ENCODE data around the gene WDR1. TPM values are rescaled to one million over a fixed set of nuclear protein-coding genes. Genes with fewer than 3 reads are reported as not detected.

Gene WDR1
- total RNA-seq, 1 experiment from 2014 or later: 246 TPM

- peaks cover 68% of the 10 kb centered on the region for H3K36me3 Mint-ChIP-seq (ENCODE audit: insufficient read depth, unreplicated experiment)
- TF ChIP-seq, protein P1, sequence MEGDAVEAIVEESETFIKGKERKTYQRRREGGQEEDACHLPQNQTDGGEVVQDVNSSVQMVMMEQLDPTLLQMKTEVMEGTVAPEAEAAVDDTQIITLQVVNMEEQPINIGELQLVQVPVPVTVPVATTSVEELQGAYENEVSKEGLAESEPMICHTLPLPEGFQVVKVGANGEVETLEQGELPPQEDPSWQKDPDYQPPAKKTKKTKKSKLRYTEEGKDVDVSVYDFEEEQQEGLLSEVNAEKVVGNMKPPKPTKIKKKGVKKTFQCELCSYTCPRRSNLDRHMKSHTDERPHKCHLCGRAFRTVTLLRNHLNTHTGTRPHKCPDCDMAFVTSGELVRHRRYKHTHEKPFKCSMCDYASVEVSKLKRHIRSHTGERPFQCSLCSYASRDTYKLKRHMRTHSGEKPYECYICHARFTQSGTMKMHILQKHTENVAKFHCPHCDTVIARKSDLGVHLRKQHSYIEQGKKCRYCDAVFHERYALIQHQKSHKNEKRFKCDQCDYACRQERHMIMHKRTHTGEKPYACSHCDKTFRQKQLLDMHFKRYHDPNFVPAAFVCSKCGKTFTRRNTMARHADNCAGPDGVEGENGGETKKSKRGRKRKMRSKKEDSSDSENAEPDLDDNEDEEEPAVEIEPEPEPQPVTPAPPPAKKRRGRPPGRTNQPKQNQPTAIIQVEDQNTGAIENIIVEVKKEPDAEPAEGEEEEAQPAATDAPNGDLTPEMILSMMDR (IDR thresholded peaks at IDR 0.05; ENCODE audit: unreplicated experiment): no peak
- intact Hi-C loops (cut with micrococcal nuclease): no loop called here
- ChIA-PET CTCF (interaction anchor here (0.7 to 1.3 kb wide), 3 partner anchors 12 to 100 kb away, joined by 3 to 5 read pairs (median 3); no protein-coding TSS in a partner anchor), POLR2A (interaction anchor here (0.5 to 4.5 kb wide), 7 partner anchors 8 to 1889 kb away, joined by 3 to 52 read pairs (median 9); partner anchors contain the start of gene WDR1)
- H3K4me3 Mint-ChIP-seq (ENCODE audit: unreplicated experiment): no peak overlapping the region
- H3K27me3 Mint-ChIP-seq (ENCODE audit: insufficient read depth, unreplicated experiment): no peaks in the 10 kb centered on the region
- no TSS peak for BruUV-seq (replicated peaks)
- DNase-seq (ENCODE audit: unreplicated experiment): no peak
- H3K4me1 Mint-ChIP-seq (ENCODE audit: insufficient read depth, unreplicated experiment): peaks cover 44% of the 10 kb centered on the region
- H3K27ac Mint-ChIP-seq (ENCODE audit: low read depth, unreplicated experiment): peak overlapping the region; percentile 90
- H3K9me3 Mint-ChIP-seq (ENCODE audit: unreplicated experiment): no peaks in the 10 kb centered on the region
Observed at GRCh38 chr4:10107111-10108091, 9.2 kb downstream of the WDR1 start.

- H3K4me1 Mint-ChIP-seq (ENCODE audit: insufficient read depth, unreplicated experiment): peaks cover 44% of the 10 kb centered on the region
- no peaks in the 10 kb centered on the region for H3K9me3 Mint-ChIP-seq (ENCODE audit: unreplicated experiment)
- intact Hi-C loops (cut with micrococcal nuclease): loop anchor here (1.0 kb wide), 1 partner anchor 10 kb away; no protein-coding TSS in a partner anchor
- no peaks in the 10 kb centered on the region for H3K27me3 Mint-ChIP-seq (ENCODE audit: insufficient read depth, unreplicated experiment)
- H3K27ac Mint-ChIP-seq (ENCODE audit: low read depth, unreplicated experiment): peak overlapping the region; percentile 90
- TF ChIP-seq, protein P1 (IDR thresholded peaks at IDR 0.05; ENCODE audit: unreplicated experiment): no peak
- POLR2A ChIA-PET: interaction anchor here (0.5 to 4.5 kb wide), 6 partner anchors 8 to 1889 kb away, joined by 3 to 52 read pairs (median 10); partner anchors contain the start of gene WDR1
- DNase-seq (ENCODE audit: unreplicated experiment): peak; percentile 97
- H3K36me3 Mint-ChIP-seq (ENCODE audit: insufficient read depth, unreplicated experiment): peaks cover 68% of the 10 kb centered on the region
- H3K4me3 Mint-ChIP-seq (ENCODE audit: unreplicated experiment): peak overlapping the region; percentile 44
- BruUV-seq (replicated peaks): no TSS peak
- CTCF ChIA-PET: interaction anchor here (0.7 kb wide), 2 partner anchors 11 to 99 kb away, joined by 3 read pairs; no protein-coding TSS in a partner anchor
Observed at GRCh38 chr4:10106421-10107039, 10.1 kb downstream of the WDR1 start.

GRCh38 chr4:10105920-10106319 is 10.7 kb downstream of the WDR1 start:
- ChIA-PET CTCF (interaction anchor here (0.7 kb wide), 1 partner anchor 10 kb away, joined by 3 read pairs; no protein-coding TSS in a partner anchor), POLR2A (interaction anchor here (1.7 to 4.5 kb wide), 4 partner anchors 9 to 17 kb away, joined by 9 to 52 read pairs (median 25); partner anchors contain the start of gene WDR1)
- TF ChIP-seq, protein P1 (IDR thresholded peaks at IDR 0.05; ENCODE audit: unreplicated experiment): no peak
- peaks cover 44% of the 10 kb centered on the region for H3K4me1 Mint-ChIP-seq (ENCODE audit: insufficient read depth, unreplicated experiment)
- H3K27me3 Mint-ChIP-seq (ENCODE audit: insufficient read depth, unreplicated experiment): no peaks in the 10 kb centered on the region
- H3K36me3 Mint-ChIP-seq (ENCODE audit: insufficient read depth, unreplicated experiment): peaks cover 68% of the 10 kb centered on the region
- H3K27ac Mint-ChIP-seq (ENCODE audit: low read depth, unreplicated experiment): peak overlapping the region; percentile 90
- H3K9me3 Mint-ChIP-seq (ENCODE audit: unreplicated experiment): no peaks in the 10 kb centered on the region
- BruUV-seq (replicated peaks): no TSS peak
- peak overlapping the region; percentile 44 for H3K4me3 Mint-ChIP-seq (ENCODE audit: unreplicated experiment)
- no peak for DNase-seq (ENCODE audit: unreplicated experiment)
- intact Hi-C loops (cut with micrococcal nuclease): loop anchor here (1.0 kb wide), 1 partner anchor 10 kb away; no protein-coding TSS in a partner anchor
